T-helper 22 cell (primary cell): ENCODE data around the gene EBNA1BP2.
"Not testable (repeated sequence)": the region's sequence is repeated elsewhere in the genome, so short reads cannot be mapped to it uniquely, and the experiment has no call there.

Experiments used
- DNase-seq: peaks from one replicate; pipeline ENCODE4 v3.0.0-alpha.2; 2020; ENCODE audit warnings: low read depth

EBNA1BP2 gene, protein sequence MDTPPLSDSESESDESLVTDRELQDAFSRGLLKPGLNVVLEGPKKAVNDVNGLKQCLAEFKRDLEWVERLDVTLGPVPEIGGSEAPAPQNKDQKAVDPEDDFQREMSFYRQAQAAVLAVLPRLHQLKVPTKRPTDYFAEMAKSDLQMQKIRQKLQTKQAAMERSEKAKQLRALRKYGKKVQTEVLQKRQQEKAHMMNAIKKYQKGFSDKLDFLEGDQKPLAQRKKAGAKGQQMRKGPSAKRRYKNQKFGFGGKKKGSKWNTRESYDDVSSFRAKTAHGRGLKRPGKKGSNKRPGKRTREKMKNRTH

DNA sequence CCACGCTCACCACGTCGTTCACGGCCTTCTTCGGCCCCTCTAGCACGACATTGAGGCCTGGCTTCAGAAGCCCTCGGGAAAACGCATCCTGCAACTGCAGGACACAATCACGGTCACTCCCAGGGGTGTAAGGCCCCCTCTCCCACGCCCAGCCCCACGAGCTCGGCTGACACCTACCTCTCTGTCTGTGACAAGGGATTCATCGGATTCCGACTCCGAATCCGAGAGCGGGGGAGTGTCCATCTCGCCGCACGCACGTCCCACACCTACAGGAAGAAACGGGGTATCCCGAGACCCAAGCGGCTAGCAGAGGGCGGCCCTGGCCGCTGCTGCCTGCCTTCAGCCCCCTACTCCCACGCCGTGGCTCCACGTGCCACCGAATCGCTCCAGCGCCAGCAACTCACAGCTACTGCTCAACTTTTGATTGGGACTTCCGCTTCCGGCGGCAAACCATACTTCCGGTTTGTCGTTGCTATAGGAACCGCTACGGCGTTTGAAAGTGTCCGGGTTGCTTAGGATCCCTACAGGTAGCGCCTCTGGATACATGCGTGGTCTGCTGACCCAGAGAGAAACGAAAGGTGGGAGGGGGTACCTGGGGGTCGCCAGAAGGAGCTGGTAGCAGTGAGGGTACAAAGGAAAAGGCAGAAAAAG, at the start of gene EBNA1BP2, which contains the start of gene CFAP57:
EBNA1BP2 (minus strand) TSS at position 415 of the 651 bp plus-strand sequence; CDS start at position 243, 172 bp downstream.
CFAP57 (plus strand) TSS at position 455 of the 651 bp plus-strand sequence. CDS start 424 bp downstream, outside the sequence.
- peak; percentile 81 for DNase-seq

DNA sequence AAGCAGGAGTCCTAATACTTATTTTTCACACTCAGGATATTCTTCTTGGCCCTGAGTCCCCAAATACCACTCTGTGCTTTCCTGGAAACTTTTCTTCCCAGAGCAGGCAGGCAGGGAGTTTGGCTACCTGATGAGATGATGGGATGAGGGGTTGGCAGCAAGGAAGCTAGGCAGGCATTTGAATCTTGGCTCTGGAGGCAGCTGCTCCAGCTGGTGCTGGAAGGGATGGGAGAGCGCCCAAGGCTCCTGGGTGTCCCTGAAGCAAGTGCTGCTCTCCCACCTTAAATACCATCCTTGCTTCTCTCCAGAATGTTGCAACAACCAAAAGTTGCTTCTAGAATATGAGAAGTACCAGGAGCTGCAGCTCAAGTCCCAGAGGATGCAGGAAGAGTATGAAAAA, 49.7 kb upstream of the EBNA1BP2 start:
- DNase-seq, result no peak

DNA sequence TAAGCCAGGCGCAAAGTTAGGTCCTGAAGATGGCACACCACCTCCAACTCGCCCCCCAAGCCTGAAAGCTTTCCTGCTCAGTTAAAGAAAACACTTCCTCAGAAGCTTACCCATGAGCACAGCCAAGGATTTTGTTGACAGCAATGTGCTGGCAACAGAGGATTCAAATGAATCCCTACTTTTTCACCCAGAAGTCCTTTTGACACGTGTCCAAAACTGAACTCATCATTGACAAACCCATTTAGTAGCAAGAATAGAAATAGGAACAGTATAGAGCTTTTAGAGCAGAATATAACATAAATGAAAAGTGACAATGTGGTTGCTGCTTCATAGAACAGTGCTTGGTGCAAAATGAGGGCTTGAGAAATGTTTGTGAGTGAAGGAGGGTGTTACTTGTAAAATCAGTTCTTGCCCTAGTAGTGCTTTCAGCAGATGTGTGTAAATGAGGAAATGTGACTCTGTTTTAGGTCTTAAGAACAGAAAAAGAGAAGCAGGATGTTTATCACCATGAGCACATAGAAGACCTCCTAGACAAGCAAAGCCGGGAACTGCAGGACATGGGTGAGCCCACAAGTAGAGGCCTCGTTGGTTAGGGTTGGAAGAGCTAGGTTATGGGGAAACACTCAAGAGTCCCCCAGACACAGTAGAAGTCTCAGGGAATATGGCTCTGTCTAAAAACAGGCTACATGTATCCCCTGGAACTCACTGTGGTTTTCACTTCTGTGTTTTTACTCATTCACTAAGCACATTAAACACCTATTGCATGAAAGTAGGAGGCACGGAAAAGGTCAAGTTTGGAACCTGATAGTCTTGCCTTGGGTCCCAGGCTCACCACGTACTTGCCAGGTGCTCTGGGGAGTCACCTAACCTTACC, 49.1 kb upstream of the EBNA1BP2 start:
- no peak for DNase-seq

GRCh38 chr1:43217747-43218146, 45.7 kb upstream of the EBNA1BP2 start:
- DNase-seq, result no peak

DNA sequence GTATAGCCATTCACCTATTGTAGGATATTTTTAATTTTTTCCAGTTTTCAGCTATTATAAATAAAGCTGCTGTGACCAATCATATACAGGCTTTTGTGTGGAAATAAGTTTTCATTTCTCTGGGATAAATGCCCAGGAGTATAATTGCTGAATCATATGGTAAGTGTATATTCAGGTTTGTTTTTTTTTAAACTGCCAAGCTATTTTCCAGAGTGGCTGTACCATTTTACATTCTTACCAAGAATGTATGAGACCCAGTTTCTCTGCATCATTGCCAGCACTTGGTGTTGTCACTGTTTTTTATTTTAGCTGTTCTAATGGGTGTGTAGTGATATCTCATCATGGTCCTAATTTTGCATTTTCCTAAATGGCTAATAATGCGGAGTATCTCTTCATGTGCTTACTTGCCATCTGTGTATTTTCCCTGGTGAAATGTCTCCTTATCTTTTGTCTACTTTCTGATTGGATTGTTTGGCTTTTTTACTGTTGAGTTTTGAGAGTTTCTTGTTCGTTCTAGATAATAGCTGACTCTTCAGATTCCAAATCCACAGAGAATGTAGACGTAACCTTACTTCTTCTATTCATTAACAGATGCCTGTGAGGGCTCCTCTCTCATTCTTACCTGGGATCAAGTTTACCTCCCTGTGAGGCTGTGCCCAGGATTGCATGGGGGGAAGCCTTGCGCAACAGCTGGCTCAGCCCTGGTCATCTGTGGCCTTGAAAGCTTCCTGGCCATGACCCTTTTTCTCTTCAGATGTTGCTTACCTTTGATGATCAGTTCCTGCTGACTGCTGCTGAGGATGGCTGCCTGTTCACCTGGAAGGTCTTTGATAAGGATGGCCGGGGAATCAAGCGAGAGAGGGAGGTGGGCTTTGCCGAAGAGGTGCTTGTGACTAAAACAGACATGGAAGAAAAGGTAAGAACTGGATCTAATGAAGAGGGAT, 42.7 kb upstream of the EBNA1BP2 start:
- no peak for DNase-seq

GRCh38 chr1:43208277-43208676, 36.2 kb upstream of the EBNA1BP2 start:
- DNase-seq, result not testable (repeated sequence)

GRCh38 chr1:43207229-43207853, 35.3 kb upstream of the EBNA1BP2 start:
- no peak for DNase-seq

GRCh38 chr1:43206600-43207228, 34.6 kb upstream of the EBNA1BP2 start:
- no peak for DNase-seq

DNA sequence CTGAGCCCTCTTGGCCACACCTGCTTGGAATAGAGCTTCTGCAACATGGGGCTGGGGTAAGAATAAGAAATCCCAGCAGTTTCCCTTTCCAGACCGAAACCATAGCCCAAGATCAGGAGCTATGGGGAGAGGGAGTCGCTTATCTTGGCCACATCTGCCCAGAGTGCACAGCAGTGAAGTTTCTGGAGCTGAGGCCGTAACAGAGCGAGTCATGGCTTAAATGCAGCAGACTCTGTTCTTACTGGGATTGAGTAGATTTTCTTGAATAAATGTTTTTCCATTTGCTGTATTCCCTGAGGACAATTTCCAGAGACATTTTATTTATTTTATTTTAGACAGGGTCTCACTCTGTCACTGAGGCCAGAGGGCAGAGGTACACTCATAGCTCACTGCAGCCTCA, 33.6 kb upstream of the EBNA1BP2 start:
- no peak for DNase-seq

GRCh38 chr1:43204394-43204793, 32.3 kb upstream of the EBNA1BP2 start:
- no peak for DNase-seq

- no peak for DNase-seq
Measured at GRCh38 chr1:43203859-43204258, 31.8 kb upstream of the EBNA1BP2 start.

DNA sequence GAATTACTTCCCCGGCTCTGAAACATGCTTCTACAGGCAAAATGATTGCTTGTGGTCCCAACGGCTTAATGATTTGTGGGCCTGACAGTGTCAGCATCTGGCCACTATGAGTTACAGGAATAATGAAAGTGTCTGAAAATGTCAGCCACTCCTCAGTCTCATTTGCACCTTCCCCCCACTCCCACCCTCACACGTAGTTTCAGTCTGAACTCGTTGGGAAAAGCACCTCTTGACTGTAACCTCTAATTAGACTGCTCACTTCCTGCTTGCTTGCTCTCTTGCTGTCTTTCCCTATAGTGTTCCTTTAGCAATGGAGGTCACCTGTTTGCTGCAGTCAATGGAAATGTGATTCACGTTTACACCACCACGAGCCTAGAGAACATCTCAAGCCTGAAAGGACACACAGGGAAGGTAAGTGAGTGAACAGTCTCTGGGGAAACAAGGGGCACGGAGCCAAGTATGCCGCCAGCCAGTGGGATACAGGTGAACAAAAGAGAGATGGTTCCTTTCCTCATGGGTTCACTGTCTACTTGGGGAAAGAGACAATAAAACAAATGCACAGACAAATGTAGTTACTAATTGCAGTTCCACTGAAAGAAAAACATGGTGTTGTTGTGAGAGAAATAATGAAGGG, 27.1 kb upstream of the EBNA1BP2 start:
- no peak for DNase-seq

GRCh38 chr1:43197343-43198127, 25.4 kb upstream of the EBNA1BP2 start:
- no peak for DNase-seq

DNA sequence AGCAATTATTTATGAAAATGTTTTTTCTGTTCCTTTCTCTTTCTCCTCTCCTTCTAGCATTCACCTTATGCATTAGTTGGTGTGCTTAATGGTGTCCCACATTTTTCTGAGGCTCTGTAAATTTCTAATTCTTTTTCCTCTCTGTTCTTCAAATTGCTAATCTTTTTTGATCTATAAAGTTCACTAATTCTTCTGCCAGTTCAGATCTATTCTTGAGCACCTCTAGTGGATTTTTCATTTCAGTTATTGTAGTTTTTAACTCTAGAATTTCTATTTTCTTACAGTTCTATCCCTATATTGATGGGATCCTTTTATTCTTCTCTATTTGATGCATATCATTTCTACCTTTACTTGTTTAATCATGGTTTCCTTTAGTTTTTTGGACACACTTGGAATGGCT, 22.4 kb upstream of the EBNA1BP2 start:
- no peak for DNase-seq

DNA sequence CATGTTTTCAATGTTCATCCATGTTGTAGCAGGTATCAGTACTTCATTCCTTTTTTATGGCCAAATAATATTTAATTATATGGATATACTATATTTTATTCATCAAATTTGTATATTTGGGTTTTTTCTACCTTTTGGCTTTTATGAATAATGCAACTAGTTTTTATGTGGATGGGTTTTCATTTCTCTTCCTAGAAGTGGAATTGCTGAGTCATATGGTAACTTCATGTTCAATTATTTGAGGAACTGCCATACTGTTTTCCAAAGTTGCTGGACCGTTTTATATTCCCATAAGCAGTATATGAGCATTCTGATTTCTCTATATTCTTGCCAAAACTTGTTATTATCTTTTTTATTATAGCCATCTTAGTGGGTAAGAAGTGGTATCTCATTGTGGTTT, 16.0 kb upstream of the EBNA1BP2 start:
- DNase-seq, result no peak

DNA sequence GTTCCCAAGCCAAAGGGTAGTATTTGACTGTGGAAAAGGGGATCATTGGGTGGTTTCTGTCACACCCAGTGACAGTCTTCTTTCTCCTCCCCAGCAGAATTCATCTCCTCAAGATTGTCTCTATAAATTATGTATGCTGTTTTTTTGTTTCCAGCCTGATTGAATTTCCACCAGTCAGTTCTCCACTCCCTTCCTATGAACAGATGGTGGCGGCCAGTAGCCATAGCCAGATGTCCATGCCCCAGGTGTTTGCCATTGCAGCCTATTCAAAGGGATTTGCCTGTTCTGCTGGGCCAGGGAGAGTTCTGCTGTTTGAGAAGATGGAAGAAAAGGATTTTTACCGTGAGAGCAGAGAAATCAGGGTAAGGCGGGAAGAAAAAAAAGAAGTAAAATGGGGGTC, 12.9 kb upstream of the EBNA1BP2 start:
- DNase-seq, result no peak

- DNase-seq, result no peak
Measured at GRCh38 chr1:43184388-43184787, 12.3 kb upstream of the EBNA1BP2 start.

DNA sequence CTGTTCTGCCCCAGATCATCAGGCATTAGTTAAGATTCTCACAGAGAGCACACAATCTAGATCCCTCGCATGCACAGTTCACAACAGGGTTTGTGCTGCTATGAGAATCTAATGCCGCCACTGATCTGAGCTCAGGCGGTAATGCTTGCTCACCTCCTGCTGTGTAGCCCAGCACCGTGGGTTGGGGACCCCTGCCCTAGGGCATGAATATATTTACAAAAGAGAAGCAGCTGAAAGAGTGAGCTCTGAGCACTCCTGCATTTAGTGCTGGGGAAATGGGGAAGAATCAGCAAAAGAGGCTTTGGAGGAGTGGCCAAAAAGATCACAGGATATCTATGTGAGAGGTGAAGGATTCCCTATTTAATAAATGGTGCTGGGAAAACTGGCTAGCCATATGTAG, 5.6 kb upstream of the EBNA1BP2 start:
- DNase-seq, result no peak

DNA sequence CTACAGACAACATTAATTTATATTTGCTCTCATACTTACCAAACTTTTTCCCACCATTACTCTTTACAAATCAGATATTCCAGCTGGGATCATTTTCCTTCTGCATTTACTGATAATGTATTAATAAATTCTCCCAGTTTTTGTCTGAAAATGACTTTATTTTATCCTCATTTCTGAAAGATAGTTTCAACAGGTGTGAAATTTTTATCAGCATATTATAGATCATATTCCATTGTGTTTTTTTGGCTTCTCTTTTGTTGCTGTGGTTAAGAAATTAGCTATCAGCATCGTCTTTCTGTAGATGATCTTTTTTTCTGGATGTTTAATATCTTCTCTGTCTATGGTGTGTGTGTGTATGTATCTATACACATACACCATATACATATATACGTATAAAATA, 2.8 kb upstream of the EBNA1BP2 start:
- no peak for DNase-seq
